Measurements from ENCODE around the gene CDK5R2.

CDK5R2 gene

DNA sequence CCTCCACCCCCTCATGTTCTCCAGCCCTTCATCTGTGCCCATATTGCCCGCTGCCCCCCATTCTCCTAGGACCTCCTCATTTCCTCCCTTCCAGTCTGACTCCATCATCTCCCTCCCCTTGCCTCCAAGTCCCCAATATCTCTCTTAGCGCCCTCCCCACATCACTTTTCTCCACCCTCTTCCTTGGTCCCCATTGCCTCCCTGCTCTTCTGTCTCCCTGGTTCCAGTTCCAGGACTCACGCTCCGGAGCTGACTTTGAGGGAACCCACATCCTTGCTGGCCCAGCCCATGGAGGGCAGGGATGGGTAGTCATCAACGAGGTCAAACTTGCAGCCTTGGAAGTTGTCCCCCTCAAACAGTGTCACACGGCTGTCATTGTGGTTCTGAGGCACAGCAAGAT, 31.1 kb downstream of the CDK5R2 start:
- no peak for DNase-seq

DNA sequence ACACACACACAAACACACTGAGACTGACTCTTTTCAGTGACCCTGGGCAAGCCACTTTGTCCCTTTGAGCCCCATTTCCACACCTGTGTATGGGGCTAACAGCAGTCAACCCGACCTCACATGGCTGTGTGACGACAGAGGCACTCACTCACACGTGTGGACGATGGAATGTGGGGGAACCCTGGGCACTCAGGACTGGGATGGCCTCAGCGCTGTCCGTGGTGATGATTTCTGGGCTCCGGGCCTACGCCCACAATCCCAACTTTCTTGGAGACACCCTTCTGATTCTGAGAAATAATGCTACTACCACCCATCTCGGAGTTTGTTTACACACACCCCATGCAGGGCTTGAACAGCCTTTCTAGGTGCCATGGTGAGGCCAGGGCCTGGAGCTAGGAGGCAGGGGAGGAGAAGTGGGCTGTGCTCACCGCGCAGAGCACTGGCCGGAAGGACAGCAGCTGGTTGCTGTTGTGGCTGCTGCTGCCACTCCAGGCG, 32.3 kb downstream of the CDK5R2 start:
- no peak for DNase-seq

DNA sequence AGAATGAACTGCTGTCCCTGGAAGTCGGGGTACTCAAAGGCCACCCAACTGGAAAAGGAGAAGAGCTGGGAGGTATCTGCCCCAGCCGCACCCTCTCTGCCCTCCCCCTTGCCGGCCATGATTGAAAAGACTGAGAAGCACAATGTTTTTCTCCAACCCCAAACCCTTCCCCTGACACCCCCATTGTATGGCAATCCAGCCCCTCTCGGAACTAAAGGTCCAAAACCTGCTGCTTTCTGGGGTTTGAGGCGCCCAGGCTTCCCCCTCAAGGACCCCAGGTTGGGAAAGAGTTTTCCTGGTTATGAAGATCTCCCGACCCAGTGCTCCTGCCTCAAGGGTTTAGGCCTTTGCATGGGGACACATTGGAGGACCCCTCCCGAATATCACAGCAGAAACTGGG, 32.7 kb downstream of the CDK5R2 start:
- no peak for DNase-seq

DNA sequence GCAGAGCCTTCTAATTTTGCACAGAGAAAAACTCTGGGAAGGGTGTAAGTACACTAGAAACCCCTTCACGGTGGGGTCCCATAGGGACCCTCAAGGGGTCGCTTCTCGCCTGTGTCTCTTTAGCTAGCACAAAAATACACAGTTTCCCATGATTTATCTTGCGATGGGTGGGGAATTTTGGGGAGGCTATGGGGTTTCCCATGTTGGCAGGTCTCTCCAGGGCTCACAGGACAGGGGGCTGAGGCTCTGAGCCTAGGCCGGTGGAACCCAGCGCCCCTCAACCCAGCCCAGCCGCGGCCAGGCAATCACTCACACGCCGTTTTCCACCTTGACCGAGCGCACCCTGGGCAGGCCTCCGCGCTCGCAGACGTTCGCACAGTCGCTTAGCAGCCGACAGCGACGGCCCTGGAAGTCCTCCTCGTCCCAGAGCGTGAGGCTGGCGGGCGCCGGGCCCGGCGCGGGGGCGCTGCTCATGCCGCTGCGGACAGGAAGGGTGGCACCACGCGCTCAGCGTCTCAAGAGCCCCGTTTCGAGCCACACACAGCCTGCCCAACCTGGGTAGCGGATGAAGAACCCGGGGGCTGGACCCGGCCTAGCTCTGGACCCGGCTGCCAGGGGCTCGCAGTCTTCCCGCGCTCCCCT, 33.4 kb downstream of the CDK5R2 start:
- no peak for DNase-seq

DNA sequence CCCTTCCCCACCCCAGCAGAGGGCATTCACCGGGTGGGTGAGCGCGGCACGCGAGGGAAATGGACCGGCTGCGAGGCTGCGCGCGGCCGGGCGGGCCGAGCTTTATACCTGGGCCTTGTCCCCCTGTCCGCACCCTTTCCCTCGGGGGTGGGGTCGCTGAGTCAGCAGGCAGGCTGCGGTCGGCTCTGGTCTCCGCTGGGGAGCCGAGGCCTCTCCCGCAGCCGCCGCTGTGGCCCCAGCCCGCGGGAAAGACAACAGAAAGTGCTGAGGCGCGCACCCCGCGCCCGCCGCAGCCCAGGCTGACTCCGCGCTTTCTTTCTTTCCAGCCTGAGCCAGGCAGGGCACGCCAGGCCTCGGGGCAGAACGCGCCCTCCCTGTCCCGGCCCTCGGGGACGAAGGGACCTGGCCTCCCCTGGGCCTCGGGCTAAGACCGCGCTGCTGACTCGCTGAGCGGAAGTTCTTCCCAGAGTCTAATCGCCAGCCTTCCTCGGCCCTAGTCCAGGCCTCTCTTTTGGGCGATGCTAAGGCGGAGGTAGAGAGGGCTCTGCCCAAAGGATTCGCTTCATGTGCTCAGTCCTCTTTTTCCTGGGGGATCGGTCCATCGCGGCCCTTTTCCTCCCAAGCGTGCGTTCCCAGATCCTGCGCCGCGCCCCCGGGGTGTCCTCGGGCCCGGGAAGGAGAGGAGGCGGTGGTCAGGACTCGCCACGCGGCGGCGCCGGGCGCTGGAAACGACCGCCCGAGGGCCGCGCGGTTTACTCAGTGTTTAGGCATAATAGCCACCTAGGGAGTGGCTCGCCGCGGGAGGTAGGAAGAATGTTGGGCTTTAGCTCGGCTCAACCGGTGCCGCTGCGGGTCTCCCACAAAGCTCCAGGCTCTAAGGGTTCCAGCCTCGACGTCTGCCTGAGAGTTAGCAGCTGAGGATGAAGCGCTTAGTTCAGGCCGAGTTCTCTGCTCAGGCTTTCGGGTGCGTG, 34.2 kb downstream of the CDK5R2 start, which contains the start of gene CRYBA2:
CRYBA2 (minus strand) TSS at position 78 of the 971 bp plus-strand sequence. CDS start 246 bp downstream, outside the sequence.
- DNase-seq = no peak

DNA sequence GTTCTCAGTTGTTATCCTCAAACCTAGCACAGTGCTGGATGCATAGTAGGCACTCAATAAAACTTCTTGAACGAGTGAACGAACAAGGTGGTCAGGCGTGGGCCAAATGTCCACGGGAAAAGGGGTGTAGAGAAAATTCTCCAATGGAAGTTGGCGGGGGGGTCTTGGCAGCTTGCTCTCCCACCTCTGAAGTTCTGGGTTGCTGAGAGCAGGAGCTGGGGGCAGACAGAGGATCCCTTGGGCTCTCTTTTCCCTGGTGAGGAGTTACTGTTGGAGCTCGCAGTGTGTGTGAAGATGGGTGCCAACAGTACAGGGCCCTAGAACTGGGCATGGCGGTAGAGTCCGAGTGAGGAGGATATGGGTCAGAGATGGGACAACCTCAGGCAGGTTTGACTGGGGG, 36.1 kb downstream of the CDK5R2 start:
- no peak for DNase-seq

DNA sequence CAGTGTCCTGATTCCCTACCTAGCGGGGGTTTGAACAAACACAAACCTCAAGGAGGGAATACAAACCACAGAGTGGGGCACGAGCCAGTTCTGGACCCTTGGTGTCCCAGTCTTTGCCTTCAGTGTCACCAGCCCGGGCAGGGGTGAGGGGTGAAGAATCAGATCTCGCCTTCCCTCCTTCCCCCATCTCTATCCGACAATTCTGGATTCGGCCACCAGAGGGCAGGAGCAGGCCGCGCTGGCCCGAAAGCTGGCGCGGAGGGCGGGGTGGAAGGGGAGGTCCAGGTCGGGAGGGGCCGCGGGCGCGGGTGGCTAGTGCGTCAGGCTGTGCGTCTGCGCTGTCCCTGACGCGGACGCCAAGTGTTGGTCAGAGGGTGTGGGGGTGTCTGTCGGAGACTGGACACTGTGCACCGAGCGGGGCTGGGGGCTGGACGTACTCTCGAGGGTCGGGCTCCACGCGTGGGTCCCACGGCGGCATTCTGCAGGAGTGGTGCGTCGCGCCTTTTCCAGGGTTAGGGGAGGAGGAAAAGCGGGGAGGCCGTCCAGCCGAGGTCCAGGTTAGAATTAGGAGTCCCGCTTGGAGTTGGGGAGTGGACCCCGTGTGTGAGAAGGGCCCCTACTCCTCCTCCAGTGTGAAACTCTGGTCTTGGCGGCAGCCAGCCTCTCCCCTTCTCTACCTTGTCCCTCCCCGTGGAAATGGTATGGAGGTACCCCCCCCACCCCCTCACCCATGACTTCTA, 36.7 kb downstream of the CDK5R2 start:
- DNase-seq = peak; percentile 5 to 59

DNA sequence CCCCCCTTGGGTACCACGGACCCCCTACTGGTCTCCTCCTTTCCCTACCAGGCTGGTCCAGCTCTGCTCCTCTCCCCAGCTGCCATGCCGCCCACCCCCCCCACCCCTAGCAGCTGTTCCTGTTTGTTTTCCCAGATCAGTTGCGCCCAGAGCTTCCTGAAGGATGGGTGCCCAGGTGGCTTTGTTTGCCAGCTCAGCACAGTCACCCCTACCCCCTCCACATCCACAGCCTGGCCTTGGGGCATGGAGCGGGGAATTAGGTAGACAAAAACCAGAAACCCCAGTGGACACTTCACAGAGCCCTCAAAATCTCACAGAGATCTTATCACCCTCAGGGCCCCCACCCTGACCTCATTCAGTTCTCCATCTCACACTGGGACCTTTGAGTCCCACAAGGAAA, 37.5 kb downstream of the CDK5R2 start:
- DNase-seq = no peak

DNA sequence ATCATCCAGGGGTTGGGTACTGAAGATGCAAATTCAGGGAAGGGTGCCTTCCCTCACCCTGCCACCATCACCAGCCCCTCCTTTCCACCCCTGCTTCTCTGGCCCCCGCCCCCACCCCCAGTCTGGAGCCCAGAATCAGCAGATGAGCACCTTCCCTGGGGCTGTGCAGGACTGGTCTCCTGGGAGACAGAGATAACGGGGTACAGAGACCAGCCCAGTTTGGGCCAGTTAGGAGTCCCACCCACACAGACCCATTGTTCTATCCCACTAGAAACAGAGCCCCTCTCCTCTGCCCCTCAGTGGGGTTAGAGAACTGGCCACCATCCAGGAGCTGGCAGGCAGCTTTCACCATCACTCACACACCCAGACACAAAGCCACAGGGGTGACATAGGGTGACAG, 38.3 kb downstream of the CDK5R2 start:
- DNase-seq = no peak

DNA sequence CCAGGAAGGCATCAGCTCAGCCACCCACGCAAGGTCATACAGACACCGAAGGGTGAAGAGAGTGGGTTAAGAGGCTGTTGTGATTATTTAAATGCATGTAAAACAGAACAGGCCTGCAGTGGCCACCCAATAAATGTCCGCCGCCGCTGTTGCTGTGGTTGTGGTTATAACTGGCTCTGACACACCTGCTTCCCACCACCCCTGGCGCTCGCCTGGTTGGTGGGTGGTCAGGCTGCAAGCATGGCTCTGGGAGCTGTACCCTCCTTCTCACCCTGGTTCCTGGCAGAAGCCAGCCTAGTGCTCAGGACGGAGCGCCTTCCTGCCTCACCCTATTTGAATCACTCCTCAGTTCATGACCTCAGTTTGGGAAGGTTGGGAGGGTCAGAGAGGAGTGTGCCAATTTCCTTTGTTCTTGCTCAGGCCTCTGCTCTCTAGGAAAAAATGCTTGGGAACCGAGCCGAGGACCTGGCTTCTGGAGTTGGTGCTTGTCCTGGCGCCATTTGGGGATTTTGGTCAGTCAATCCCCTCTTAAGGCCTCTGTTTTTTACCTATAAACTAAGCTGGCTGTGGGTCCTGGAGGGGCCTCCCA, 39.0 kb downstream of the CDK5R2 start:
- no peak for DNase-seq

DNA sequence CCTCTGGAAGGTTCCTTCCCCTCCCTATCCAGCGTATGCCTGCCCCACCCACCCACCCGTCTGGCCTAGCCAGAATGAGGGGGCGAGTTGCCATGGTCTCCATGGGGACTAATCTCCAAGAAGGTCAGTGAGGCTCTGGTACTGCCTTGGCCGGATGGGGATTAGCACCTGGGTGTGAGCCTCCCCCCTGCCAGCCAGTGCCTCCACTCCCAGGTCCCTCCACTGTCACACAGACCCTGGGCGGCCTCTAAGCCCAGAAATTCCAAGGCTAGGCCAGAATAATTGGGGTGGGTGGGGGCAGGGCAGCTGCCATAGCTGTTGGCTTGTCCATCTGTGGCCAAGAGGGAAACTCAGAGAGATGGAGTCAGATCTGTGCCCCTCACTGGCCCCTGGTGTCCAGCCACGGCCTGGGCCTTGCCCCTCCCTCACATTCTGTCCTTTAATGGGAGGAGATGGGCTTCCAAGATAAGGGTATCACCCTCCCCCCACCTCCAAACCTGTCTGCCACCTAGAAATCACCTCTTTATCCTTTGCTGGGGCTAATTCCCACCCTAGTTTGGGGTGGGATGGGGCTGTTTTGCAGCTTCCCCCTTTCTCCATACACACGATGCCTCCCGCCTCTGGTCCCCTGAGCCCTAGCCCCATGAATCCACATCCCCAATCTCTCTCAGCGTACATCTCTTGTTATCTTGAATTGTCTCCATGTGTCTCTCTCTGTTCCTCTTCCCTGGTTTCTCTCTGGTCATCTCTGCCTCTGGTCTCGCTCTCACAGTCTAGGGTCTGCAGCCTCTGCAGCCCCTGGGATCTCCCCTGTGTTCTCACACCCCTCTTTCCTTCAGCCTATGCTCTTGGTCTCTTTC, 39.8 kb downstream of the CDK5R2 start:
- no peak for DNase-seq

DNA sequence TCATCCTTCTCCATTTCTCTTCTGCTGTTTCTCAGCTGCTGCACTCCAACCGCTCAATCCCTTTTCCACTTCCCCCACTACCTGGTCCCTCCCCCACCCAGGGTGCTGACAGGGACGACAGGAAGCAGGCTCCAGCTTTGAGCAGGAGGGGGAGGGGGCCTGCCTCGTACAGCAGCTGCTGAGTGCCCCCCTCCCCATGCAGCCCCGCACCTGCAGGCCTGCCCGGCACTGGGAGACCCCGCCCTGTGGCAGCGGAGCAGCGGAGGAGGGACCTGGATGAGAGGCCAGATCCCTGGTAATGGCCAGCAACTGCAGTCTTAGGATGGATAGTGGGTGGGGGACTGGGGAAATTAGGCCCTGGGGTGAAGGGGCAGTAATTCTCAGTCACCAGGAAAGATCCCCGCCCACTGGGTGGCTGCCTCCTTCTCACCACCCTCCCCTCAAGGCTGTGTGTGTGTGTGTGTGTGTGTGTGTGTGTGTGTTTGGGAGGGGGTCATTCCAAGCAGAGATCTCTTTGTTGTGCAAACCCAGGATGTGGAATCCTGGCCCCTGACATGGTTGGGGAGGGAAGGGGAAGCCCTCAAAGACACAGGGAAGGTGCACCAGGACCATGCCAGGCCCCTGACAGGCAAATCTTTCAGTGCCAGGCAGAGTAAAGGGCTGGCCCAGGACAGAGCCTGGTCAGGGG, 40.6 kb downstream of the CDK5R2 start:
- DNase-seq = no peak

DNA sequence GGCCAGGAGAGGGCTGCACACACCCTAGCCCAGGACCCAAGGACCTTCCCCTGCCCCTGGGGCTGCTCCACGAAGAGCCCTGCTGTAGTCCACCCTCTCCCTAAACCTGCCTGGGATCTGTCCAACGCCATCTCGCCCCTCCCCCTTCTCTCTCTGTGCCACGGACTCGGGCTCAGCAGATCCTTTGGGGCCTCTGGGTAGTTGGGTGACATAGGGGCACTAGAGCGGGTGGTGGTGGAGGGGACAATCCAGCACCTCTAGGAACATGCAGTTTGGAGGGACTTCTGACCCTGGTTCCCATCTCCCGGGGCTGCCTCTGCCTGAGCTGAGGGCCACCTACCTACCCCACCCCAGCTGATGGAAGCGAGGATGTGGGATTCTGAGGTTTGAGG, 41.1 kb downstream of the CDK5R2 start:
- DNase-seq = no peak

DNA sequence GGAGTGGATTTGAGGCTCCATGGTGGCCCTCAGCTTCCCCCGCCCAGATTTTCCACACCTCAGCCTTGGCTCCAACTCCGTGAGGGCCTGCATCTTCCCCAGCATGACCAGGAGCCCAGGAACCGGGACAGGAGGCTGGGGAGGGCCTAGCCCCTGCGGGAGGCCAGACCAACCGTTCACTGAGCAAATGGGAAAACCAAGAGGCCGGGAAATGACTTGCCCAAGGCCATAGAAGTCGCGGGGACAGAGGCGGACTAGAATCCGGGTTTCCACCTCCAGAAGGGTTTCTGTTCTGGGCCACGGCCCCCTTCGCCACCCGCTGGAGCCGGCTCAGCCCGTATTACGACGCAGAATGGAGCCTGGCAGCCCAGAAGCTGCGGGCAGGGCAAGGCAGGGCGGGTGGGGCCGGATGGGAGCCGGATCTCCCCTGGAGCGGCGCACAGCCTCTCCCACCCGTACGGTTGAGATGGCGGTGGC, 41.7 kb downstream of the CDK5R2 start:
- DNase-seq = no peak

DNA sequence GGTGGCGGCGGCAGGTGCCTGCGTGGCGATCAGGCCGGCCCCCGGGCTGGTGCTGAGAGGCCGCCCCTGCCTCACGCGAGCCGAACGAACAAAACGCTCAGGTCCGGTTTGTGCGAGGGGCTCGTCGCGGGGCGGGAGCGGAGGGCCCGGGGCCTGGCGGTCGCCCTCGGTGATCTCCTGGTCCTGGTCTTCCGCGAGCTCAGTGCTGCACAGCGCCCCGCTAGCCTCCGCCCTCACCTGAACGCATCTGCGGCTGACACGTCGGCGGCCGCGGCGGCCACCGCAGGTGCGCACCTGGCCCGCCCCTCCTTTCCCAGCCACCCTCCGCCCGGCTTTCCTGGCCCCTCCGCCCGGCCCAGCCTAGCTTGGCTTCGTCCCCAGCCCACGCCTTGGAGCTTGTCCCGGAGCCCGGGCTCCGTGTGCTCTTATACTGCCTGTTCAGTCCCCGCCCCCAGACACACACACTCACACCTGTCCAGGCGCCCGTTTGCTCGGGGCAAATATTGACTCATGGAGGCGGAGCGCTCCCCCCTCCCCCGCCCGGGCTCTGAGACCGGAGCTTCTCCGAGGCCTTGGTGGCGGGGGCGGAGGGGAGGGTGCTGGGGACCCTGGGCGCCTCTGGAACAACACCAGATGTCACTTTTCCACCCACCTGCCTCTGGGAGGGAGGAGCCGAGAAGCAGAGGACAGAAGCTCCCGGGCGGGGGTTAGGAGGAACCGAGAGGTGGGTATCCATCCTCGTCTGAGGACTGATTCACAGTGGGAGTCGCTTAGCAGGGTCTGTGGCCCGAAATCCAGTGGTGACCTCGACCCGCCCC, 42.3 kb downstream of the CDK5R2 start:
- DNase-seq = no peak

DNA sequence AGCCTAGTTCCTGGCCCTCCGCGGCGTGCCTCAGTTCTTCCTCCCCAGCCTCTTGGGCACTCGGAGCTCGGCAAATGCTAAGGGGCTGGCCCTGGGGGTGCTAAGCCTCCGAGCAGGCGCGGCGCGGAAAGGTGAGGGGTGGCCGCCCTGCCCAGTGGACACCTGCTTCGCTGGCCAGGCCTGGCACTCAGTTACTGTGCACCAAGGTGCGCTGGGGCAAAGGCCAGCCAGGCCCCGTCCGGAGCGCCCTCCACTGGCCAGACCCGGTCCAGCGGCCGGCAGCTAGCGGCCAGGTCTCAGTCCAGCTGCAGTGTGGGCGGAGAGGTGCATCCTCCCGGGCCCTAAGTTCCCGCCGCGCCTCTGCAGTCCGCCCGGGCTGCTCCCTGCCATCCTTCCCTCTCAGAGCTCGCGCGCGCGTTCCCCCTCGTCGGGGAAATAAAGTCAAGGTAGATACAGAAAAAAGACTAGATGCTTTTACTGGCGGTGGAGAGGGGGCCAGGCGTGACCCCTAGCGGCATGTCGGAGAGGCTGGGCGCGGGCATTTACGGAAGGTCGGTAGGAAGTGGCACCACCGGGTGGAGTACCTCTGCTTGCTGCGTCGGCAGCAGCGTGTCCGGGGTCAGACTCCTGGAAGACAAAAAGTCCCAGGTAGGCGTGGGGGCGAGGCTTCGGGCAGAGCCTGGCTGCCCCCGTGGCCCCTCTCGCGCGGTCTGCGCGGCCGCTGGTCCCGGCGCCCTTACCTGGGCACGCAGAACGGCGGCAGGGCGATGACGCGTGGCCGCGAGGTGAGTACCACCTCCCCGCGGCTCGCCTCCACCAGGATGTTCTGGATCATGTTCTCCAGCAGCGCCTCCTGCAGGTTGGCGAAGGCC, 43.2 kb downstream of the CDK5R2 start:
- no peak for DNase-seq

DNA sequence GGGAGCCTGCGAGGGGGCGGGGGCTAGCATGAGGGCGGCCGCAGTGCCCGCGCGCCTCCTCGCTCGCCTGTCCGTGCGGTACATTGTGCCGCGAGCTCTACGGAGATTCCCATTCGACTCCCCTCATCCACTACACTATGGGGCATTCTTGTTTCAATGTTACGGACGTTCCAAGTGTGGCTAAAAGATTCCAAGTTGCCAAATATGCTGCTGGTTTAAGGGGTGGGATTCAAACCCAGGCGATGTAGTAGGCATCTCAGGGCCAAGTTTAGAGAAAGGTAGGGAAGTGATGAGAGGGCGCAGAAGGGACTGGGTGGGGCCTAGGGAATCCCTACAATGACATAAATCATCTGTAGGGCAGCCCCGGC, 43.8 kb downstream of the CDK5R2 start:
- DNase-seq = no peak

DNA sequence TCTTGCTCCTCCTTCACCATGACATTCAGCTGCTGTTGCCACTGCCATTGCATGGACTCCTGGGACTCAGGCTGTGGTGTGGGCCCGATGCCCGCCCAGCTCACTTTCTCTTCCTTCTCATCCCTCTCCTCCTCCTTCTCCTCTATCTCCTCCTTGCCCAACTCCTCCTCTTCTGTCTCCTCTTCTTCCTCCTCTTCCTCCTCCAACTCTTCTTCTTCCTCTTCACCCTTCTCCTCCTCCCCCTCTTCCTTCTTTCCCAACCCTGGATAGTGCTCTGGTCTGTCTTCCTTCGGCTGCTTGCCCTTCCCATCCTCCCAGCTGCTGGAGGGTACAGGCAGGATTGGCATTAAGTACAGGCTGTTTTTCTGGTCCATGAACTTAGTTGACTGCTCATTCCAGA, 44.5 kb downstream of the CDK5R2 start:
- no peak for DNase-seq

DNA sequence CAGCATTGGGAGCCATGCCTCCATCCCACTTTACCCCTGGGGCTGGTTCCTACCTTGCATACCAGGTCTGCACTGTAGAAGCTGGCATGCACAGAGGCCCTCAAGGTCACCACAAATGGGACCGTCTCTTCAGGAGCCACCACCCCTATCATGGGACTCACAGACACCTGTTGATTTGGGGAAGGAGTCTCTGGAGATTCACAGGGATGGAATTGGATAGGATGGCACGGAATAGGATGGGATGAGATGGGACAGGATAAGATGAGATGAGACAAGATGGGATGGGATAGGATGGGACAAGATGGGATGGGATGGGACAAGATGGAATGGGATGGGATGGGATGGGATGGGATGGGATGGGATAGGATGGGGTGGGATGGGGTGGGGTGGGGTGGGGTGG, 49.8 kb downstream of the CDK5R2 start:
- DNase-seq = no peak
